B cell (primary cell): ENCODE results near the gene ARHGAP6. TPM values are rescaled to one million over a fixed set of nuclear protein-coding genes. Genes with fewer than 3 reads are reported as not detected.

Source experiments
- ATAC-seq: fragments of 200-7000 bp; cut with Tn5 transposase; one replicate; pipeline ENCODE4 v1.10.0; 2021; ENCODE audit warnings: low read depth, mild to moderate bottlenecking, moderate number of reproducible peaks, moderate library complexity
- CTCF ChIA-PET: fragments of 350-600 bp; sonication (Branson Sonifier 250); formaldehyde crosslinking; loops from one replicate; lab custom pipeline; 2021; ENCODE audit warnings: antibody characterized with exemption, inconsistent platforms; lab: Charles Lee
- POLR2A ChIA-PET: fragments of 350-600 bp; sonication (Branson Sonifier 250); formaldehyde crosslinking; loops from one replicate; lab custom pipeline; 2021; ENCODE audit warnings: antibody characterized with exemption; lab: Charles Lee
- DNase-seq: peaks from one replicate; pipeline ENCODE4 v3.0.0; 2013
- H2AFZ ChIP-seq: 2 replicates; pipeline ENCODE4 v1.6.1; 2012; ENCODE audit warnings: mild to moderate bottlenecking, low read depth, low read length; ENCODE audit not compliant: insufficient read depth, poor library complexity, severe bottlenecking
- H3K27ac ChIP-seq, 2 donors: 1 replicate in 1 of 2; 2 replicates in 1 of 2; pipeline ENCODE4 v1.5.1; 2012 to 2013; ENCODE audit warnings: low read length in 2 of 2, mild to moderate bottlenecking in 2 of 2, moderate library complexity in 1 of 2
- H3K27me3 ChIP-seq, 4 experiments: fragments of 200-600 bp in 1 of 4; sonication (generic) in 1 of 4; replicated peaks in 1 of 4; 1 replicate in 2 of 4; 2 replicates in 2 of 4; pipeline versions ENCODE4 v1.6.1 to v1.7.0; 2013 to 2016; ENCODE audit warnings: low read length in 3 of 4, mild to moderate bottlenecking in 2 of 4, mixed read lengths in 1 of 4, moderate library complexity in 1 of 4; ENCODE audit not compliant: insufficient read depth in 4 of 4, control insufficient read depth in 3 of 4; ENCODE audit errors: control extremely low read depth in 1 of 4
- H3K36me3 ChIP-seq, 2 experiments: replicated peaks in 1 of 2; 1 replicate in 1 of 2; 2 replicates in 1 of 2; pipeline versions ENCODE4 v1.6.1 to v1.7.1; 2013; ENCODE audit warnings: low read length in 1 of 2; ENCODE audit not compliant: insufficient read depth in 2 of 2, control insufficient read depth in 1 of 2; ENCODE audit errors: control extremely low read depth in 1 of 2, extremely low read depth in 1 of 2
- H3K4me1 ChIP-seq, 2 donors: fragments of 200-600 bp in 1 of 2; sonication (generic) in 1 of 2; 1 replicate in 1 of 2; 2 replicates in 1 of 2; pipeline versions ENCODE4 v1.5.1 to v1.6.1; 2013 to 2017; ENCODE audit warnings: low read length in 2 of 2; ENCODE audit not compliant: control insufficient read depth in 2 of 2, insufficient read depth in 2 of 2
- H3K4me2 ChIP-seq: replicated peaks from 2 replicates; pipeline ENCODE3; 2012; ENCODE audit warnings: mild to moderate bottlenecking, low read depth, low read length; ENCODE audit not compliant: poor library complexity, severe bottlenecking
- H3K4me3 ChIP-seq, 5 experiments: fragments of 200-600 bp in 1 of 5; sonication (generic) in 1 of 5; 1 replicate in 3 of 5; 2 replicates in 2 of 5; pipeline versions ENCODE4 v1.5.1 to v1.7.0; 2011 to 2016; ENCODE audit warnings: low read length in 4 of 5, mild to moderate bottlenecking in 4 of 5, low read depth in 2 of 5, control low read depth in 1 of 5, moderate library complexity in 1 of 5; ENCODE audit not compliant: insufficient read depth in 1 of 5; ENCODE audit errors: control extremely low read depth in 1 of 5, extremely low read depth in 1 of 5
- H3K79me2 ChIP-seq: fragments of 200-600 bp; sonication (generic); one replicate; pipeline ENCODE4 v1.6.0; 2016; ENCODE audit warnings: low read length; ENCODE audit not compliant: control insufficient read depth, insufficient read depth
- H3K9ac ChIP-seq: fragments of 200-600 bp; sonication (generic); 2 replicates; pipeline ENCODE4 v1.6.1; 2017; ENCODE audit warnings: mild to moderate bottlenecking, low read length, moderate library complexity
- H3K9me3 ChIP-seq, 3 donors: one replicate each; pipeline versions ENCODE4 v1.6.1 to v1.7.1; 2013; ENCODE audit warnings: low read length in 2 of 3; ENCODE audit not compliant: control insufficient read depth in 2 of 3, insufficient read depth in 1 of 3; ENCODE audit errors: control extremely low read depth in 1 of 3
- H4K20me1 ChIP-seq: 2 replicates; pipeline ENCODE4 v1.6.0; 2012; ENCODE audit warnings: mild to moderate bottlenecking, low read length; ENCODE audit not compliant: insufficient read depth, control insufficient read depth, poor library complexity, severe bottlenecking
- H3K27ac Mint-ChIP-seq: one replicate; pipeline ENCODE4 v1.8.0; 2021; ENCODE audit warnings: mixed read lengths
- H3K27me3 Mint-ChIP-seq: one replicate; pipeline ENCODE4 v1.8.0; 2021; ENCODE audit warnings: mixed read lengths
- H3K4me1 Mint-ChIP-seq: one replicate; pipeline ENCODE4 v1.8.0; 2021; ENCODE audit warnings: mixed read lengths
- H3K4me3 Mint-ChIP-seq: one replicate; pipeline ENCODE4 v1.8.0; 2021; ENCODE audit warnings: mixed read lengths
- H3K9me3 Mint-ChIP-seq: one replicate; pipeline ENCODE4 v1.8.0; 2022; ENCODE audit warnings: mixed read lengths; ENCODE audit not compliant: insufficient read depth
- CTCF ChIP-seq: fragments of 200-600 bp; IDR thresholded peaks from one replicate; pipeline ENCODE4 v1.8.0; 2022; ENCODE audit warnings: antibody characterized with exemption, mild to moderate bottlenecking
- EZH2 ChIP-seq: IDR thresholded peaks from 2 replicates; pipeline ENCODE4 v1.6.1; 2012; ENCODE audit warnings: borderline replicate concordance, low read depth, mild to moderate bottlenecking, moderate library complexity, low read length; ENCODE audit not compliant: insufficient read depth, poor library complexity, severe bottlenecking
- WGBS: methylation state at CpG from one replicate; pipeline ENCODE4 v1.1.5; 2013; ENCODE audit warnings: missing lambda C conversion rate; ENCODE audit not compliant: insufficient coverage; 5-methylcytosine and 5-hydroxymethylcytosine counted together
- intact Hi-C: fragments of 100-400 bp; cut with micrococcal nuclease; formaldehyde crosslinking; loops from one replicate; pipeline ENCODE4 v1.10.0; 2022
- polyA plus RNA-seq: library from polyadenylated mRNA; depleted of rRNA; stranded (reverse); fragments of >200 nt; gene quantifications from 2 replicates; pipeline ENCODE4 v1.2.3, GENCODE V29; 2012
- total RNA-seq, 2 donors: library from RNA; stranded (reverse); fragments of 120-200 nt in 1 of 2; gene quantifications; 1 replicate in 1 of 2; 2 replicates in 1 of 2; pipeline versions ENCODE4 v1.2.3 to v1.2.4, GENCODE V29; 2013 to 2022

ARHGAP6 gene
- total and polyA plus RNA-seq, 2 donors (not counting 1 experiment from before 2014, with no cell fraction given): 1.6 to 2.6 TPM

GRCh38 chrX:11431786-11432185 is 233.9 kb downstream of the ARHGAP6 start:
- ATAC-seq (no peak), DNase-seq (no peak)
- Histone ChIP-seq H3K4me3 (no peak overlapping the region), H3K79me2 (no peaks in the 10 kb centered on the region), H3K36me3 (no peaks in the 10 kb centered on the region), H3K27ac (no peak overlapping the region), H3K9ac (no peak overlapping the region), H3K27me3 (peaks cover 0 to 9% (median 3%) of the 10 kb centered on the region in 4 experiments), H3K9me3 (no peaks in the 10 kb centered on the region), H2AFZ (no peak overlapping the region), H4K20me1 (no peaks in the 10 kb centered on the region), H3K4me1 (peaks cover 0 to 12% of the 10 kb centered on the region in 2 donors), H3K4me2 (no peak overlapping the region)
- no CpG with 5 or more reads among the region's 1 CpG for WGBS
- ChIA-PET POLR2A (no interaction called here), CTCF (no interaction called here)
- H3K4me1 Mint-ChIP-seq: peaks cover 9% of the 10 kb centered on the region
- H3K9me3 Mint-ChIP-seq: no peaks in the 10 kb centered on the region
- H3K27me3 Mint-ChIP-seq: peaks cover 16% of the 10 kb centered on the region
- no peak for TF ChIP-seq EZH2
- no peak for TF ChIP-seq CTCF
- H3K4me3 Mint-ChIP-seq: no peak overlapping the region
- H3K27ac Mint-ChIP-seq: no peak overlapping the region
- intact Hi-C loops: no loop called here

GRCh38 chrX:11430271-11430670 is 235.4 kb downstream of the ARHGAP6 start:
- H3K9me3 Mint-ChIP-seq: no peaks in the 10 kb centered on the region
- Histone ChIP-seq H3K9me3 (no peaks in the 10 kb centered on the region), H2AFZ (no peak overlapping the region), H3K9ac (no peak overlapping the region), H3K4me3 (no peak overlapping the region), H4K20me1 (no peaks in the 10 kb centered on the region), H3K36me3 (no peaks in the 10 kb centered on the region), H3K4me2 (no peak overlapping the region), H3K27me3 (peaks cover 0 to 9% (median 3%) of the 10 kb centered on the region in 4 experiments), H3K79me2 (no peaks in the 10 kb centered on the region), H3K4me1 (peaks cover 0 to 12% of the 10 kb centered on the region in 2 donors), H3K27ac (no peak overlapping the region)
- DNase-seq: no peak
- no peak for ATAC-seq
- POLR2A ChIA-PET: no interaction called here
- TF ChIP-seq CTCF: no peak
- TF ChIP-seq EZH2: no peak
- H3K27ac Mint-ChIP-seq: no peak overlapping the region
- CTCF ChIA-PET: no interaction called here
- no peak overlapping the region for H3K4me3 Mint-ChIP-seq
- intact Hi-C loops: no loop called here
- H3K27me3 Mint-ChIP-seq: peaks cover 20% of the 10 kb centered on the region
- peaks cover 11% of the 10 kb centered on the region for H3K4me1 Mint-ChIP-seq
